ENCODE measurements around the gene LMBR1. TPM values are rescaled to one million over a fixed set of nuclear protein-coding genes. Genes with fewer than 3 reads are reported as not detected.
"Not testable (repeated sequence)": the region's sequence is repeated elsewhere in the genome, so short reads cannot be mapped to it uniquely, and the experiment has no call there.

LMBR1 gene
- total RNA-seq, 1 donor from 2014 or later: 159 TPM

GRCh38 chr7:156907656-156908055, 14.7 kb upstream of the LMBR1 start:
- Mint-ChIP-seq H3K4me3 (ENCODE audit: unreplicated experiment) (no peak overlapping the region), H3K27me3 (ENCODE audit: unreplicated experiment) (peaks cover 5% of the 10 kb centered on the region), H3K9me3 (ENCODE audit: unreplicated experiment) (no peaks in the 10 kb centered on the region), H3K4me1 (ENCODE audit: unreplicated experiment) (peaks cover 31% of the 10 kb centered on the region), H3K36me3 (ENCODE audit: low read depth, unreplicated experiment) (peaks cover 5% of the 10 kb centered on the region), H3K27ac (ENCODE audit: unreplicated experiment) (no peak overlapping the region)
- TF ChIP-seq CTCF (IDR thresholded peaks at IDR 0.05; ENCODE audit: unreplicated experiment): no peak
- no peak for DNase-seq (ENCODE audit: low spot score)

DNA sequence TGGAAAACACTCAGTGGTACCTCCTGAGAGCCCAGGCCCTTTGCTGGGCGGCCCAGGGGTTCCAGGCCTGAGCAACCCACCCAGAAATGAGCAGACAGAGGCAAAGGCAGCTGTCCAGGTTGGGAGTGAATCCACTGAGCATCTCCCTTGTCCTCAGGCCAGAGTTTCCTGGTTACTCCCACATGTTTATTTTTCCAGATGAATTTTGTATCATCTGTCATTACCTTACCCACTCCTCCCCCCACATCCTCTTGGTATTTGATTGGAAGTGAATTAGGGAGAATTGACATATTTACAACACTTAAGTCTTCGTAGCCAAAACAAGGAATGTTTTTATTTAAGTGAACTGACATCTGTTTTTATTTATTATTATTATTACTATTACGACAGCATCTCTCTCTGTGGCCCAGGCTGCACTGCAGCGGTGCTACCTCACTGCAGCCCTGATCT, 13.2 kb upstream of the LMBR1 start:
- peaks cover 5% of the 10 kb centered on the region for H3K27me3 Mint-ChIP-seq (ENCODE audit: unreplicated experiment)
- no peak overlapping the region for H3K27ac Mint-ChIP-seq (ENCODE audit: unreplicated experiment)
- no peak for DNase-seq (ENCODE audit: low spot score)

DNA sequence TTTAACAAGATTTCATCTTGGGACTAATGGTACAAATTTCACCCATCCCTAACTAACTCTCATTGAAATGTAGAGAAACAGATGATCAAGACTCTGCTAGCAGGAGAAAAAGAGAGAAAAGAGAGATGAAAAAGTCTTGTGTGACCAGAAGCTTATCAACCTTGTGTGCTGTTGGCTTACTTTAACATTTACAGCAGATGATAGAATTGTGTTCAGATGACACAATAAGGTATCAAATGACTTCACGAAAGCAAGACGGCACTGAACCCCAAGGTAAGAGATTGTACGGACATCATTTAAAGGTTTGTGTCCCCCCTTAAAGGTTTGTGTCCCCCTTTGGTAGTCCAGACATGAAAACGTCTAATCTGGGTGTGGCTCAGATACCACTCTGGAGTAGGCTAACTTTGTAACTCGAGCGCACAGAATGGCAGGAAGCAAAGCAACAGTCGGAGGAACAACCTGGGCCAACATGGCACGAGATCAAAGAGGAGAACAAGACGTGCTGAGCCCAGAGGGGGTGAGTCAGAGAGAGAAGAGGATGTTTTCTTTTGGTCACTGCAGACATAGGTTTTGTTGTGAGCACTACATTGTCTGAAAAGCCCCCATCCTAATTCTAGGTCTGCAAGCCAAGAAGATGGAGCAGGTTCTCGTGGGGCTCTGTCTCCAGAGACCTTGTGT, 10.4 kb upstream of the LMBR1 start:
- Mint-ChIP-seq H3K27ac (ENCODE audit: unreplicated experiment) (peak overlapping the region; percentile 72), H3K9me3 (ENCODE audit: unreplicated experiment) (no peaks in the 10 kb centered on the region), H3K4me3 (ENCODE audit: unreplicated experiment) (no peak overlapping the region), H3K27me3 (ENCODE audit: unreplicated experiment) (peaks cover 5% of the 10 kb centered on the region), H3K36me3 (ENCODE audit: low read depth, unreplicated experiment) (peaks cover 10% of the 10 kb centered on the region), H3K4me1 (ENCODE audit: unreplicated experiment) (peaks cover 38% of the 10 kb centered on the region)
- no peak for TF ChIP-seq CTCF (IDR thresholded peaks at IDR 0.05; ENCODE audit: unreplicated experiment)
- no peak for DNase-seq (ENCODE audit: low spot score)

More for the DNA sequence above, 13.2 kb upstream of the LMBR1 start:
- Mint-ChIP-seq H3K9me3 (ENCODE audit: unreplicated experiment) (no peaks in the 10 kb centered on the region), H3K36me3 (ENCODE audit: low read depth, unreplicated experiment) (peaks cover 10% of the 10 kb centered on the region), H3K4me3 (ENCODE audit: unreplicated experiment) (no peak overlapping the region), H3K4me1 (ENCODE audit: unreplicated experiment) (peaks cover 42% of the 10 kb centered on the region)
- no peak for TF ChIP-seq CTCF (IDR thresholded peaks at IDR 0.05; ENCODE audit: unreplicated experiment)

- H3K4me1 Mint-ChIP-seq (ENCODE audit: unreplicated experiment): peaks cover 45% of the 10 kb centered on the region
- not testable (repeated sequence) for DNase-seq (ENCODE audit: low spot score); H3K4me3 Mint-ChIP-seq (ENCODE audit: unreplicated experiment); H3K9me3 Mint-ChIP-seq (ENCODE audit: unreplicated experiment); H3K27me3 Mint-ChIP-seq (ENCODE audit: unreplicated experiment); H3K27ac Mint-ChIP-seq (ENCODE audit: unreplicated experiment)
- H3K36me3 Mint-ChIP-seq (ENCODE audit: low read depth, unreplicated experiment): peaks cover 25% of the 10 kb centered on the region
Observed at GRCh38 chr7:156900093-156900492, 7.1 kb upstream of the LMBR1 start.

DNA sequence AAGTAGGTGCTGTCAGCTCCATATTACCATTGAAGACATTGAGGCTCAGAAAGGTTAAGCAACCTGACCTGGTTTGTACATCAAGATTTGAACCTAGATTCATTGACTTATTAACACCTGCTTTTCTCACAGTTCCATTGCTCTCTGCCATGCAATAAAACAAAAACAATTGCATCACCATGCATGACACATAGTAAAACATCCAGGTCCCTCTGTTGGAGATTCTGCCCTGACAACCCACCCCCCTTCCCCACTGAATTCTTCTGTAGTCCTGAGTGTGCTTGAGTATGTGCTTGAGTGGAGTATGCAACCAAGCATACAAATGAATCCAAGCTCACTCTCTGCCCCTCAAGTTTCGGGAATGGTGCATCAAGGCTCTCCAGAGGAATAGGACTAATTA, 6.0 kb upstream of the LMBR1 start:
- no peaks in the 10 kb centered on the region for H3K9me3 Mint-ChIP-seq (ENCODE audit: unreplicated experiment)
- DNase-seq (ENCODE audit: low spot score): no peak
- peaks cover 54% of the 10 kb centered on the region for H3K4me1 Mint-ChIP-seq (ENCODE audit: unreplicated experiment)
- no peak for TF ChIP-seq CTCF (IDR thresholded peaks at IDR 0.05; ENCODE audit: unreplicated experiment)
- no peak overlapping the region for H3K27ac Mint-ChIP-seq (ENCODE audit: unreplicated experiment)
- peaks cover 12% of the 10 kb centered on the region for H3K27me3 Mint-ChIP-seq (ENCODE audit: unreplicated experiment)
- H3K4me3 Mint-ChIP-seq (ENCODE audit: unreplicated experiment): no peak overlapping the region
- peaks cover 25% of the 10 kb centered on the region for H3K36me3 Mint-ChIP-seq (ENCODE audit: low read depth, unreplicated experiment)
